SU-DHL-6 (cell line): ENCODE data around the gene SMOC2.

Experiments used
- EZH2phosphoT487 ChIP-seq: fragments of 200-600 bp; sonication (generic), shearing (Covaris generic); conservative IDR thresholded peaks from 2 replicates; pipeline ENCODE4 v1.6.1; 2018; ENCODE audit warnings: mild to moderate bottlenecking, antibody characterized with exemption, low read length, moderate library complexity, mixed read lengths
- TF ChIP-seq, protein P1 (sequence below): fragments of 200-600 bp; sonication (generic); IDR thresholded peaks from one replicate; pipeline ENCODE4 v1.5.1; 2017; ENCODE audit warnings: antibody characterized with exemption, mild to moderate bottlenecking, low read length, moderate library complexity; ENCODE audit not compliant: insufficient read depth, poor library complexity, severe bottlenecking

DNA sequence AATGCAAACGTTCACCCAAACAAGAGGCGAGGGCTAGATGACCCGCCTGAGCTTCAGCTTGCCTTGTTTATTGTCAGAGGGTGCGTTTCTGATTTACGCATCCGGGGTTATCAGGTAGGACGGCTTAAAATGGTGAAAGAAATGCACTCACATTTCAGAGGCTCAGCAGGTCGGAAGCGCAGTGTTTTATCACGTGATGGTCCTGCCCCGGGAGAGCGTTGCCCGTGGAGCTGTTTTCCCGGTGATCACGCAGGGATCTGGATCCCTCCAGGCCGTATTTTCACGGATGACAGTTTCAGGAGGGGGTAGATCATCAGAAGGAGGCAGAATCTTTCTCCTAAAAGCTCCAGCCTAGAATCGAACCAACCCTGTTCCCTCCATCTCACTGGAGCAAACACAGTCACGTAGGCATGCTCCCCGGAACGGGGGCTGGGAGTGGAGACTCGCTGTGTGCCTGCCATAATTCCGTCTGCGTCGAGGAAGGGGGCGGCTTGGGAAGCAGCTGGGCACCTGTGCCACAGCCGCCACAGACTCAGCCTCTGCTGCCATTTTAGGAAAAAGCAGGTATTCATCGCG lies 121.7 kb downstream of the SMOC2 start:
- TF ChIP-seq, protein P1, sequence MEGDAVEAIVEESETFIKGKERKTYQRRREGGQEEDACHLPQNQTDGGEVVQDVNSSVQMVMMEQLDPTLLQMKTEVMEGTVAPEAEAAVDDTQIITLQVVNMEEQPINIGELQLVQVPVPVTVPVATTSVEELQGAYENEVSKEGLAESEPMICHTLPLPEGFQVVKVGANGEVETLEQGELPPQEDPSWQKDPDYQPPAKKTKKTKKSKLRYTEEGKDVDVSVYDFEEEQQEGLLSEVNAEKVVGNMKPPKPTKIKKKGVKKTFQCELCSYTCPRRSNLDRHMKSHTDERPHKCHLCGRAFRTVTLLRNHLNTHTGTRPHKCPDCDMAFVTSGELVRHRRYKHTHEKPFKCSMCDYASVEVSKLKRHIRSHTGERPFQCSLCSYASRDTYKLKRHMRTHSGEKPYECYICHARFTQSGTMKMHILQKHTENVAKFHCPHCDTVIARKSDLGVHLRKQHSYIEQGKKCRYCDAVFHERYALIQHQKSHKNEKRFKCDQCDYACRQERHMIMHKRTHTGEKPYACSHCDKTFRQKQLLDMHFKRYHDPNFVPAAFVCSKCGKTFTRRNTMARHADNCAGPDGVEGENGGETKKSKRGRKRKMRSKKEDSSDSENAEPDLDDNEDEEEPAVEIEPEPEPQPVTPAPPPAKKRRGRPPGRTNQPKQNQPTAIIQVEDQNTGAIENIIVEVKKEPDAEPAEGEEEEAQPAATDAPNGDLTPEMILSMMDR = no peak
- TF ChIP-seq EZH2phosphoT487 = no peak
